GM18511 (cell line): Measurements from ENCODE around the gene CEP126.

Source experiments
- ATAC-seq: cut with Tn5 transposase; IDR thresholded peaks from one replicate; pipeline ENCODE4 v1.9.1; 2021; ENCODE audit warnings: mild to moderate bottlenecking, moderate library complexity; ENCODE audit not compliant: unreplicated experiment

The CEP126 gene, protein sequence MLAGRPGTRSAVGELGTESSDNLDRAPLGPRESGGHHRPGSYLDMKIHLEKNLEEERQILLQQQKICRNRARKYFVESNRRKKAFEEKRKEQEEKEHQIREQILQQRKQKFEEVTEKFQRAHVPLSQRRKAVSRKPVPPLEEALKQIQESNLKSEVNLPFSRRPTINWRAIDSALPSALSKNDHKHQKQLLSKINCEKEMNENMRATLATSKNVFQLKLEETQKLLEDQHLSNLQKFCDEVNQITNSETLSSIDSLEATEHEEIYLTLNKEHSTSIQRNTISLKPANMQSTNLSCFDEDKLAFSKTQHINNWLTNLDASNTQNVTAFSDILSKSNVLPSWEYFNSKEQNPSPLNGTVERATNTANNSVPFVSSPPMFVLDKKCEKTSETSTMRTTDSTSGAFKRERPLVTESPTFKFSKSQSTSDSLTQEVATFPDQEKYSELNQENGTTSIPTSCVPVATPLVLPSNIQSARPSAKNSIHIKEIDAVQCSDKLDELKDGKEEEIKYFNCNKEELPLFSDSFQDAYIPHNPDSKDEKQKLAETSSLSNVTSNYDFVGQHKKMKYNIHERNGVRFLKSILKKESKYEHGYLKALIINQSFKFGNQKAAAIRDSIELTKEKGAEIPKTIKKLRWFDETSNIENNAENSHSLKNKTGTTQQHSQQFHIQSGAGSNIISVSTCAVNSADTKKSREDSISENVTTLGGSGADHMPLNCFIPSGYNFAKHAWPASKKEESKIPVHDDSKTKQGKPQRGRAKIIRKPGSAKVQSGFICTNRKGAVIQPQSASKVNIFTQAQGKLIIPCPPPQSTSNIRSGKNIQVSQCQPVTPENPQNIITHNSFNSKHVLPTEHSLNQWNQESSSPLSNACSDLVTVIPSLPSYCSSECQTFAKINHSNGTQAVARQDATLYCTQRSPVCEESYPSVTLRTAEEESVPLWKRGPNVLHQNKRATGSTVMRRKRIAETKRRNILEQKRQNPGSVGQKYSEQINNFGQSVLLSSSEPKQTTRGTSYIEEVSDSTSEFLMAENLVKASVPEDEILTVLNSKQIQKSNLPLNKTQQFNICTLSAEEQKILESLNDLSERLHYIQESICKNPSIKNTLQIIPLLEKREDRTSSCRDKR

DNA sequence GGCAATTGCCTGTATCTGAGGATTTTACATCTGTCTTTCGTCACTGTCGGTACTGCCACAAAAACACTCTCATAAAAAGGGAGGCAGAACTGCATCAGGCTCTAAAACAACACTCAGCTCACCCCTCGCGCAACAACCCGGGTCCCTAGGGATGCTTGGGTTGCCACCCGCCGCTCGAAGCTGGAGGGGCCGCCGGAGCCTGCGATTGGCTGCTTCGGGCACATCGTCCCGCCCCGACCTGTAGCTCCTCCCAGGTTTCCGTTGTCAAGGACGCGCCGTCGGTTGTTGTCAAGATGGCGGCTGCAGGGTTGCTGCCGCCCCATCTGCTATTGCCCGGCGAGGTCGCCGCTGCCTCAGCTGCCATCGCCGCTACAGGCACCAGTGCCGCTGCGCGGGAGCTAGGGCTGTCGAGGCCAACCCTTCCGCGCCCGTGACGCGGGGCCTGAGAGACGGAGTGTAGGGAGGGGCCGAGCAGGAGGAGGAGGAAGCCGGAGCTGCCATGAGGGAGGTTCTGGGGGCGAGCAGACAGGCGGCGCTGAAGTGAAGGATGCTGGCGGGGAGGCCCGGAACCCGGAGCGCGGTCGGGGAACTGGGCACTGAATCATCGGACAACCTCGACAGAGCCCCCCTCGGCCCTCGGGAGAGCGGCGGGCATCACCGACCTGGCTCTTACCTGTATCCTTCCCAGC, at the start of gene CEP126:
Gene CEP126, plus strand, starts transcription at position 273 of the 689 bp plus-strand sequence. Its CDS starts 275 bp downstream, at position 548.
- ATAC-seq, result peak; percentile 99

DNA sequence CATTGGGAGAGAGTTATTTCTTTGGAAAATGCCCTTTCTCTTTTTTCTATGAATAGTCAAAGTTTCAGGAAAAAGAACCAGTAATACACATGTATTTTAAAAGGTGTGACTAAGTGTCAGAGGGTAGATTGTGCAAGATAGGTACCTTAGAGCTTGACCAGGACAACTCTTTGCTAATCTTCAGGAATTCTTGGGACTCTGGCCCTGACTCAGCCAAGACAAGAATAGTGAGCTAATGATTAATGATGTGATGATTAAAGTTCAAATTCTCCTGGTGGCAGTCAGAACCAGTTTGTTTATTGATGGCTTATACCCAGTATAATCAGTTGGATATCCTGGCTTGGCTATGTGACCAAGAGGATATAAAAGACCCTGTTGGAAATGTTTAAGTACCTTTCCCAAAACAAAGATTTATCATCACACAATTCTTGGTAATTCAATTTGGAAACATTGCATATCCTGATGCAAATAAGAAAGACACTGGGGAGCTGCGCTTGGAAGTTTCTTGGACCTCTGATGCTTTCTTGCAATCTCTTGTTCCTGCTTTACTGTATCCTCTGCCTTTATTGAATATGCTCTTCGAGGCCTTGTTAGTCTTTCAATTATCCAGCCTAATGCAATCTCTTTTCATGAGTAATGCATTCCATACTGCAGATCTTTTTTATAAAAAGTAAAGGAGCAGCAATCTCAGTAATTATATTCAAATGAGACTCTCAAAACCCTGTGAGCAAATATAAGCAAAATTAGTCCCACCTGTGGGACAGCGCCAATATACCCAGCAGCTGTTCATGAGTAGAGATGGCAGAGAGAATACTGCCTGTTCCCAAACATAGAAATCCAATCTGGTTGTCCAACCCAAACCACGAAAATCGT, 48.0 kb upstream of the CEP126 start:
- ATAC-seq, result no peak

GRCh38 chr11:101867951-101868350, 46.9 kb upstream of the CEP126 start:
- ATAC-seq, result no peak

DNA sequence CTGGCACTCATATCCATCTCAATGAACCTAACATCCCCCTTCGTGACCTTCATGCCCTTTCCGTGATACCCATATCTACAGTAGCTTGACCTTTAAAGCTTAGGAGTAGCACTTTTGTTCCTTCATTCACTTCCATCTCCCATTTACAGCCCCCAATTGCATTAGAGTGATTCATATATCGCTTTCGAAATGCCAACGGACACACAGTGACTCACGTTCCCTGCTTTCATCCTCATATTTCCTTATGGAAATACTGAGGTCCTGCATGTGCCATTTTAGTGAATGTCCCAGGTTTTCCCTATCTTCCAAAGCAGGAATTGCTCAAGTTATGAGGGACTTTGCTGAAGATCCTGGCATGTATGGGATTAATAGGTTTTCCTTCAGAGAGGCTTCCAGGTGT, 44.3 kb upstream of the CEP126 start:
- ATAC-seq, result no peak

DNA sequence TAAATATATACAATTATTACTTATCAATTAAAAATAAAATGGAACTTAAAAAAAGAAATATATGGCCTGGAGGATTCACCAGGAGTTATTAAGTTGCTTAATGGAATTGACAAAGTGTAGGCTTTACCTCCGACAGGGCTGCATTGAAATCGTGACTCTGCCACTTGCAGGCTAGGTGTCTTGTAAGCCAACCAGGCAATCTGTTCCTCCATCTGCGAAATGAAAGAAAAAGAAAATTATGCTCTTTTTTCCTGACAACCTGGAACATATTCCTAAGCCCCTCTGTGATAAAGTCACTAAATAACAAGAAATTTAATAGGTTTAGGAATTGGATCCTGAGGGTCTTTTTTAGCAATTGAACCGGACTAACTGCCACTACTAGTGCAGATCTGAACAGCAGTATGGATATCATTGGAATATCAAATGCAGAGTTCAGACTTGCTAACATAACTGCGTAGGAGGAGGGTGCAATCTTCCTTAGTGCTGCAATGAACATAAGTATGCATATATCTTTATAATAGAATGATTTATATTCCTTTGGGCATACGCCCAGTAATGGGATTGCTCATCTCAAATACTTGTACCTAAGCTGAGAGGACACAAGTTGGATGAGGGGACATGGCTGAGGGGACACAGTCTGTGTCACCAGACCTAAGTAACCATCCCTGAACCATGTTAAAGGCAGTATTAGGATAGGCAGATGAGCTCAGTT, 42.5 kb upstream of the CEP126 start:
- no peak for ATAC-seq

- no peak for ATAC-seq
Measured at GRCh38 chr11:101880222-101880621, 34.6 kb upstream of the CEP126 start.

DNA sequence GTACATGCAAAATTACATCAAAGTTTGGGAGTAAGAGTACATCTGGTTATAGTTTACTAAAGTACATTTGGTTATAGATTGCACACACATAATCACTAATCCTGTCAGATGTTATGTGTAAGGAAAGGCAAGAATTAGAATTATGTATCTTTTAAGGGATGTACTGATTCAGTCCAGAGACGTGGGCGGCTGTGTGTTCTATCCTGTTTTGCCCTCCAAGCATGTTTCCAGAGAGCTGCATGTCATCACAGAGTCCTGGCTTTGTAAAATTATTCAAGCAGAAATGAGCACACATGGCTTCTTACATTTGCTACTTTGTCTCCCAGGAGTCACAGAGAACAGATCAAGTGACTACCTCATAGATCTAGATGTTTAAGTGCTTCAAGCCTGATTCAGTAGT, 33.2 kb upstream of the CEP126 start:
- ATAC-seq, result no peak

DNA sequence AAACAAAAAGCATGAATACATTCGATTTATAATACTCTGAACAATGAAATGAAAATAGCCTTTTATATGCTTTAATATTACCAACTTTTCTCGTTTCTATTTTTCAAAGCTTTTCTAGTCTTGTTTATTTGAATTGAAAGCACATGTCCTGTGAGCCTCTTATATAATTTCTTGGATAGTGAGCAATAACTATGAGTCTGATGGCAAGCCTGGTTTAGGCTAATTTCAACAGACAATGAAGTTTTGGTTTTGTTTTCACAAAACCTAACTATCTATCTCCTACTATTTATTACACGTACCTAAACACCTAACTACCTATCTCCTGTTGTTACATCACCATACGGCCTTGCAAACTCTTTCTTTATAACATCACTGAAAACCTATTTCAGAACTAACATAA, 29.2 kb upstream of the CEP126 start:
- ATAC-seq, result no peak

- no peak for ATAC-seq
Measured at GRCh38 chr11:101889767-101890166, 25.0 kb upstream of the CEP126 start.

DNA sequence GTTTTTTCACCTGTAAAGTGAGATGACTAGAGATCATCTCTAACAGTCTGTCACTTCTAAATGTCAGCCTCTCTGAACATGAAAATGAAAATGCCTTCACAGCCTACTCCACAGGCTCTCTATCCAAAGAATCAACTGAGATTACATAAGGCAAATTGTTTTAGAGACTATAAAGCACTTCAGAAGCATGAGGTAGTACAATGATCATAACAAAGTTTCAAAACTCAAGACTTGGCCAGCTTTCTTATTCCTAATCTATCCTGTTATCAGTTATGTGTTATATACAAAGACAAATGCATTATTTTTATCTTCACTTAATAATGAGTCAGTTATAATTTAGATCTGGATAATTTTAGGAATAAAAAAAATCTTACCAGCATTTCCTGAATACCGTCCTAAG, 20.3 kb upstream of the CEP126 start:
- no peak for ATAC-seq

- no peak for ATAC-seq
Measured at GRCh38 chr11:101907815-101908214, 7.0 kb upstream of the CEP126 start.

DNA sequence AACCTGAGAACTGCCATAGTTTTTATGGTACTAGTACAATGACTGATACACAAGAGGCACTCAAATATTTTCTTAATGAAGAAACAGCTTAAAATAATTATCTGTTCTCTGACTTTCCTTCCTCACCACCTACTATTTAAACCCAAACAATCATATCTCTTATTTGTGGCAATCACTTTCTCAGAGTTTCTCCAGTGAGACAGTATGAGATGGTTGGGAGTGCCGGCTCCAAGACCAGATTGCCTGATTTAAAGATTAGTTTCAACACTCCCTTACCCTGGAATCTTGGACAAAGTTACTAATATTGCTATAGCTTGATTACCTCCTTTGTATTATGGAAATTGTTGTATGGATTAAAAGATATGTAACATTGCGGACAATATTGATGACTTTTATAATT, 5.7 kb upstream of the CEP126 start:
- no peak for ATAC-seq

GRCh38 chr11:101912823-101913284, 2.0 kb upstream of the CEP126 start:
- ATAC-seq, result no peak

DNA sequence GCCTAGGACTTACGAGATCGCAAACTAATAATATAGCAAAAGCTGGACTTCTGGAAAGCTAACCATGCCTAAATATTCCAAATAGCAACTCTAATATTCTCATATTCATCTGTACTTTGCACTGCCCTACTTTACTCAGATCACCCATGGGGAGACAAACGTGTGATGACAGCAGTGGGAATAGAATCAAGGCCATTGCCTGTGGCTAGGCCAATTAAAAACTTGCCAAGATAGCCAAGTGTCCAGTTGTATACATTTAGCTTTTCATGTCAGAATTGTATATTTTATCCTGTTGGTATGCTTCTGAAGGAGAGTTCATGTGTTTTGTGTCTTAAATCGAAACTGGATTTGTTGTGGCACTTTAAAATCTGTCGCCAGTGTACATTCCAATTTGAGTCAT, 1.2 kb upstream of the CEP126 start:
- ATAC-seq, result no peak

- ATAC-seq, result no peak
Measured at GRCh38 chr11:101914341-101914737, 471 bp upstream of the CEP126 start.

DNA sequence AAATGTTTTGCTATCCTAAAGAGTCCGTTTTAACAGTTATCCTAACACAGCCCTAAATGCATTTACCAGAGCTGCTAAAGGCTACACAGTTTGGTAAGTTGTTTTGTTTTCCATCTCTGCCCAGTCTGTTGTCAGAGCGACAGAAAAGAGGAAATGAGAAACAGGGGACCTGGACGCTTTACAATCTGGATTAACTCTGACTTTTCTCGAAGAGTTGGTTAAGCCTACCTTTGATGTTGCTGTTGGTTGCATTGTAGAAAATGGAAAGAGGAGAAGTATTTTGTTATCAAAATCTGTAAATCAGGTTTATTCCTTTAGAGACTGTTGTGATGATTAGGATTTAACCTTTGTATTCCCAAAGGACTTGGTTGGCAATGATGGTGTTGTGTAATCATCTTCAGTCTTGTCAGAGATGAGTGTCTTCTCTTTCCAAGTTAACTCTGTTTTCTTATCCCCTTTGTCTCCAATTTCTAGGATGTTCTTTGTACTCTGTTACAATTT, 1.0 kb downstream of the CEP126 start:
- peak; percentile 44 for ATAC-seq

- ATAC-seq, result no peak
Measured at GRCh38 chr11:101916422-101916821, 1.6 kb downstream of the CEP126 start, which contains the start of gene ANGPTL5. TSS of gene ANGPTL5 (minus strand) at chr11:101916522. CDS start at chr11:101907909, 8,613 bp downstream.

GRCh38 chr11:101917226-101917625, 2.4 kb downstream of the CEP126 start:
- ATAC-seq, result no peak

DNA sequence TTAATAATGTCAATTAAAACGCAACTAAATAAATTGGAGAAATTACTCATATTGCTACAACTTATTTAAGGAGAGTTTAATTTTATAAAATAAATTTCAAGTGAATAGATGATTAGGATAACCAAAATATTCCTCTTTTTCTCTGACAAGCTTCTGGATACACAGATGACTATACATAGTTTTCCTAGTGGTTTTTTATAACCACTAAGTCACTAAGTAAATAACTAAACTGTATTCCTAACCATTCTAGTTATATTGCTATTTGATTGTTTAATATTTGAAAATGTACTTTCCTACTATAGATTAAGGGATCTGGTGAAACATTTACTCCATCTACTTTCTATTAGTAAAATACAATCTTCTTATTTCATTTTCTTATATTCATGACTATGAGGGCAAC, 6.2 kb downstream of the CEP126 start:
- ATAC-seq, result no peak
